ACHN (cell line): Measurements from ENCODE around the gene GFER.

Experiments
- DNase-seq: peaks from one replicate; pipeline ENCODE4 v3.0.0-alpha.2; 2015
- in situ Hi-C: cut with HindIII; loops from 2 replicates; pipeline ENCODE4 v1.10.0; 2017; ENCODE audit warnings: low sequenced_read_pairs, low pct_ligation_motif_present, low pct_unique_long_range_greater_than_20kb

GFER gene

GRCh38 chr16:1971796-1972489, 12.1 kb upstream of the GFER start, which contains the start of gene TBL3:
TBL3 (plus strand) TSS chr16:1972053; CDS start chr16:1972165, 112 bp downstream.
- DNase-seq: peak; percentile 99
- in situ Hi-C loops: no loop called here

- in situ Hi-C loops: no loop called here
- DNase-seq: peak; percentile 55
Observed at GRCh38 chr16:1972490-1972877, 11.5 kb upstream of the GFER start.

- DNase-seq: no peak
- in situ Hi-C loops: no loop called here
Observed at GRCh38 chr16:1973461-1974156, 10.4 kb upstream of the GFER start.

- DNase-seq: no peak
- in situ Hi-C loops: no loop called here
Observed at GRCh38 chr16:1974157-1975070, 9.6 kb upstream of the GFER start.

GRCh38 chr16:1975432-1976215, 8.4 kb upstream of the GFER start:
- in situ Hi-C loops: no loop called here

GRCh38 chr16:1976216-1976520, 7.8 kb upstream of the GFER start:
- DNase-seq: no peak
- in situ Hi-C loops: no loop called here

More at GRCh38 chr16:1975432-1976215, 8.4 kb upstream of the GFER start:
- no peak for DNase-seq

DNA sequence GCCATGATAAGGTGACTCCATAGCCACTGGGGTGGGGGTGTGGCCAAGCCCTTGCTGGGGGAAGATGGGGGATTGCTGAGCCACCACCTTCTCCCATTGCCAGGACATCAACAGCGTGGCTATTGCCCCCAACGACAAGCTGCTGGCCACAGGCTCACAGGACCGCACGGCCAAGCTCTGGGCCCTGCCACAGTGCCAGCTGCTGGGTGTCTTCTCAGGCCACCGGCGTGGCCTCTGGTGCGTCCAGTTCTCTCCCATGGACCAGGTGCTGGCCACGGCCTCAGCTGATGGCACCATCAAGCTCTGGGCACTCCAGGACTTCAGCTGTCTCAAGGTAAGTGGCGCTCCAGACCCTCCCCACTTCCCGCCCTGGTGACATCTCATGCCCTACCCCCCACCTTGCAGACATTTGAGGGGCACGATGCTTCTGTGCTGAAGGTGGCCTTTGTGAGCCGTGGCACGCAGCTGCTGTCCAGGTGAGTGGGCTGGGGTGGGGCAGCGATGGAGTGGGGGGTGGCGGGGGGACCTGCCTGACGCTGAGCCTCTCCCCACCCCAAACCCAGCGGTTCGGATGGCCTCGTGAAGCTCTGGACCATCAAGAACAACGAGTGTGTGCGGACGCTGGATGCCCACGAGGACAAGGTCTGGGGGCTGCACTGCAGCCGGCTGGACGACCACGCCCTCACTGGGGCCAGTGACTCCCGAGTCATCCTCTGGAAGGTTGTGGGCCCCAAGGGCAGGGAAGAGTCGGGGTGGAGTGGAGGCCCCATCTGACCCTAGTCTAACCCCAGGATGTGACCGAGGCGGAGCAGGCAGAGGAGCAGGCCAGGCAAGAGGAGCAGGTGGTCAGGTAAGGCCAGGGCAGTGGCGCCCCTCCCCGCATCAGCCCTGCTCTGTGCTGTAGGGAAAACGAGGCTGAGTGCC, 6.8 kb upstream of the GFER start:
- in situ Hi-C loops: no loop called here
- DNase-seq: no peak

- in situ Hi-C loops: no loop called here
- no peak for DNase-seq
Observed at GRCh38 chr16:1977875-1978268, 6.1 kb upstream of the GFER start.

DNA sequence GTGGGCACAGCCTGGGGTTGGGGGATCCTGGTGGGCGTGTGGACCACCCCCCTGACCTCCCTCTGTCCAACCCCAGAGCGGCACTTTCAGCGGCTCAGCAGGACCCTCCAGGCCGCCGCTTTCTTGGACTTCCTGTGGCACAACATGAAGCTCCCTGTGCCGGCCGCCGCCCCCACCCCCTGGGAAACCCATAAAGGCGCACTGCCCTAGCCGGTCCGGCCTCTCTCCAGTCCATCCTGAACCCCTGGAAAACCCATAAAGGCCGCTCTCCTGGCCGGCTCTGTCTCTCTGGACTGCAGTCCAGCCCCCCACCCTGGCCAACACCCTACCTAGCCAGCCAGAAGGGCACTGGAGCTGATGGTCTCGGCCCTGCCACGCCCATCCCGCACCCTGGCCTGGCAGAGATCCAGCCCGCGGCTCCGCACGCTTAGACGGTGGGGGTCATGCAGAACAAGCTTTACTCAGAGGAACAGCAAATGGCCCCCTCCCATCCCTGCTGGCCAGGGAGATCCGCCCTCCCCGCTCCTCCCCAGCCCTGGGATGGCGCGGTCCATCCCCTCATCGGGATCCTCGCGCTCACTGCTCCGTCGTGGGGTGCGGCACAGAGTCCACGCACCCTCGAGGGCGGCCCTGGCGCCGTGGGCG, 5.4 kb upstream of the GFER start:
- in situ Hi-C loops: no loop called here
- DNase-seq: no peak

DNA sequence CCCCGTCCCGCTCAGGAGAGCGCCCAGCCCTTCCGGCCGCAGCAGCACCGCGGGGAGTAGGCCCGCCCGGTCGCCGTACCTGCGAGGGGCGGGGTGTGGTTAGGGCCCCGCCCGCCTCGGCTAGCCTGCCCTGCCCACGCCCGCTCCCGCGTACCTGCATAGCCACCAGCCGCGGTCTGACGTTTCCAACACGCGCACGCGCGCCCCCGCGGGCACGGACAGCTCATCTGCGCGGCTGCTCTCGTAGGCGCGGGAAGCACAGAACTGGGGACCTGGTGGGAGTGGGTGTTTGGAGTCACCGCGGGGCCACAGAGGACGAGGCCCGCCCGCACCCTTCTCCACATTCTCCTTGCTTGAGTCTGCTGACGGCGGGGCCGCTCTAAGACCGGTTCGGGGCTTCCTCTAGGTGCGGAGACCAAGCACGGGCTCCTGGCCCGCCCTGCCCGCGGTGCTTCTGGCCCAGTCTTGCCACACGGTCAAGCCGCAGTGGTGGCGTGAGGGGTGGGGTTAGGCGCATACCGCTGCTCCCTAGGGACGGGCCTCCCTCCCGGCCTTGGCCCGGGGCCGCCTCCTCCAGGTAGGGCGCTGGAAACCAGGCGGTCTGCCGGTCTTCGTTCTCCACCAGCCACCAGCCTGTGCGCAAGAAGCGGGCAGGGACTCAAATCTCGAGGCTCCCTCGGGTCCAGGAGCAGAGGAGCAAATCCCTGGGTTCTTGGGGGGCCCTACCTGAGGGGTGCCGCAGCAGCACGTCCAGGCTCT, 4.5 kb upstream of the GFER start:
- no peak for DNase-seq
- in situ Hi-C loops: no loop called here

- DNase-seq: no peak
Observed at GRCh38 chr16:1980030-1980769, 3.8 kb upstream of the GFER start.

GRCh38 chr16:1980770-1981087, 3.3 kb upstream of the GFER start:
- DNase-seq: no peak
- in situ Hi-C loops: no loop called here

More at GRCh38 chr16:1980030-1980769, 3.8 kb upstream of the GFER start:
- in situ Hi-C loops: no loop called here

DNA sequence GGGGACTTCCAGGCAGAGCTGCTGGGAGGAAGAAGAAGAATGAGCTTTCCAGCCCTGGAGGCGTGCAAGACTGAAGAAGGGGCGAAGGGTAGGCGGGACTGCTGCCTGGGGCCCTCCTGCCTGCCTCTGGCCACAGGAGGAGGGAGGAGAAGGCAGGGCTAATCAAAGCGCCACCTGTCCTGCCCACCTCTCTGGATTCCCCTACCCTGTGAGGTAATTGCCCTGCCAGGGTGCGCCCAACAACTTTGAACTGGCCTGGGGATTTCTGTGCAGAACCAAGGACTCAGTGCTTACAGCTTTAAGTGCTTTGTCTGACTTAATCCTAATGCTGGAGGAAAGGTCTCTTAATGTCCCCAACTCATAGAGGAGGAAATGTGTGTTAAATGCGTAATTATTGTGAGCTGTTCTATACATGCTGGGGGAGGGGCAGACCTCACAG, 2.6 kb upstream of the GFER start, which contains the start of gene NOXO1:
Gene NOXO1 (minus strand): TSS at position 72 of the 439 bp plus-strand sequence. CDS start 290 bp downstream, outside the sequence.
- DNase-seq: no peak
- in situ Hi-C loops: no loop called here

- no peak for DNase-seq
- in situ Hi-C loops: no loop called here
Observed at GRCh38 chr16:1982013-1982433, 2.0 kb upstream of the GFER start.

GRCh38 chr16:1982991-1983543, 926 bp upstream of the GFER start:
- in situ Hi-C loops: no loop called here
- no peak for DNase-seq
